GM21825 (cell line): Measurements from ENCODE around the gene NHERF1.
A peak's percentile ranks its signal among the peaks of the same experiment; 100 is the strongest.

Source experiments
- ATAC-seq: cut with Tn5 transposase; IDR thresholded peaks from one replicate; pipeline ENCODE4 v1.9.1; 2021; ENCODE audit warnings: mild to moderate bottlenecking, moderate library complexity; ENCODE audit not compliant: unreplicated experiment

NHERF1 gene

DNA sequence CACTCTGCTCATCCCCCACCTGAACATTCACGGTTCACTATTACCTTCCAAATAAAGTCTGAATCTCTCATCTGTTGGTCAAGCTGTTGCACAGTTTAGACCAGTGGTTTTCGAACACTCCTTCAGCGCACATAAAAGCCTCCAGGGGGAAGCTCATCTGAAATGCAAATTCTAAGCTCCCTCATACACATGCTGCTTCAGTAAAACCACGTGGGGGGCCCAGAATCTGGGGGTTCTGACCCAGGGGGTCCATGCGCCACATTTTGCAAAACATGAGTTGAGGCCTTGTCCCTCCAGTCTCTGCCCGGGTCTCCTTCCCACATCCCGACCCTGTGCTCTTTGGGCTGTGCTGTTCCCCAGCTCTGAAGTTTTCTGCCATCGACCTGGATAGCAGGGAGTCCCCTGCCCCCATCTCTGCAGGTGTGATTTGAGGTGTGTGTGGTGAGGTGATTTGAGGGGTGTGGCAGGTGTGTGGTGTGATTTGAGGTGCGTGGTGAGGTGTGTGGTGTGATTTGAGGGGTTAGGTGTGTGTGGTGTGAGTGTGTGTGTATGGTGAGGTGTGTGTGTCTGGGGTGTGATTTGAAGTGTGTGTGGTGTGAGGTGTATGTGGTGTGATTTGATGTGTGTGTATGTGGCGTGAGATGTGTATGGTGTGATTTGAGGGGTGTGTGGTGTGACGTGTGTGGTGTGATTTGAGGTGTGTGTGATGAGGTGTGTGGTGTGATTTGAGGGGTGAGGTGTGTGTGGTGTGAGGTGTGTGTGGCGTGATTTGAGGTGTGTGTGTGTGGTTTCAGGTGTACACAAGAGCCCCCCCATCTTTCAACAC is 16.2 kb upstream of the NHERF1 start:
- ATAC-seq: no peak

DNA sequence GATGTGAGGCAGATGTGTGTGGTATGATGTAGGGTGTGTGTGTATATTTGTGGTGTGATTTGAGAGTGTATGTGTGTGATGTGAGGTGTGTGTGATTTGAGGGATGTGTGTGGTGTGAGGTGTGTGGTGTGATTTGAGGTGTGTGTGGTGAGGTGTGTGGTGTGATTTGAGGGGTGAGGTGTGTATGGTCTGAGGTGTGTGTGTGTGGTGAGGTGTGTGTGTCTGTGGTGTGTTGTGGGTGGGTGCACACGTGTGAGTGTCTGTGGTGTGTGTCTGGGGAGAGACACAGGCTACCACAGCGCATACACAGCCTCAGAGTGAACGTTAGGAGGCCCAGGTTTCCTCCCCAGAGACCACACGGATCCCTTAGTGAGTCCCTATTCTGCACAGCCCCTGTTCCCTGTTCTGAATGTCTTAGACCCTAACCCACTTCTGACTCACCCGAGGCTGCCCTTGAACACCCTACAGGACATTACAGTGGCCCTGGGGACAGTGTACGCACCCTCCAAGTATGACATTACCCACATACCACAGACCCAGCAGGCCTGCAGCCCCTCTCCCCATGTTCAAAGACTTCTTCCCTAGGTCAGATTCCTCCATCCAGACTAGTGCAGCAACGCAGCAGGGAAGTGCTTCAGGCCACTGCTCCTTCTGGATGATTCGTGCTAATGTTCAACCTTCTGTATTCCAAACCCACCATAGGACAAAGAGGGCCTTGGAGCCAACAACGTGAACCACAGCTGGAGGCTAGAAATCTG is 14.9 kb upstream of the NHERF1 start:
- ATAC-seq: no peak

DNA sequence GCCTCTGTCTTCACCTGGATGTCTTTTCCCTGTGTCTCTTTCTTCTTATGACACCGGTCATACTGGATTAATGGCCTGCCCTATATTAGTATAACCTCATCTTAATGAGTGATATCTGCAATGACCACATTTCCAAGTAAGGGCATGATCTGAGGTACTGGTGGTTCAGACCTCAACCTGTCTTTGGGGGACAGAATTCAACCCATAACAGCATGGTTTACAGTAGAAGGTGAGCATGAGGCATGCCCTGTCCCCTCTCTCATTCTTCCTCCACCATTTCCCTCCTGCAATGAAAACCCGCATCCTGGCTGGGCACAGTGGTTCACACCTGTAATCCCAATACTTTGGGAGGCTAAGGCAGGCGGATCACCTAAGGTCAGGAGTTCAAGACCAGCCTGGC is 14.2 kb upstream of the NHERF1 start:
- ATAC-seq: no peak

DNA sequence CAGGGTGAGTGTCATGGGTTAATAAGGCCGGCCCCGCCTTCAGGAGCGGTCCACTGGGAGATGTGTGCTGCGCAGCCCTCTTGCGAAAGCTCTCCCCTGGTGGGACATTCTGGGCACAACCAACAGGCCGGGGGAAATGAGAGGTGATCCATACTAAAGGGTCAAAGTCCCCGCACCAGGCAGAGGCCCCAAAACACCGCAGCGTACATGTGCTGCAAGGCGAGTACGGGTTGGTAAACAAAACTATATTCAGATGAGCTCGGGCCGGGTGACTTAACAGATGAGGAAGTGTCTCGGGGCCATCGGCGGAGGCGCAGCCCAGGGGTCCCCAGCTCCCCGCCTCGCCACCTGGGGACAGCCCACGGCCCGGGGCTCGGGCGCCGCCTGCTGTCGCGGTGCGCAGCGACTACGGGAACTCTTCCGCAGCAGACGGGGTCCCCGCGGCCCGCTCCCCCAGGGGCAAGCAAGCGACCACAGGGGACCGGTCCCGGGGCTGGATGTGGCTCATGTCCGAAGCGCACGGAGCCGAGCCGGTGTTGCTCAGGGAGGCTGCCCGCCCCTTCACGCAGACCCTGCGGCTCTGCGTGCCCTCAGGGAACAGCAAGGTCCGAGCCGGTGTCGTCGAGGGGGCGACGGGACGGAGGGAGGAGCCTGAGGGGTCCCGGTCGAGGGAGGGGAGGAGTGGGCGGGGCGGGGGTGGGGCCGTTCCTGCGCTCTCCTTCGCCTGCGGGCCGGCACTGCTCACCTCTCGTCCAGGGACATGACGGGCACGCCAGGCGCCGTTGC is 11.7 kb upstream of the NHERF1 start, which contains the start of gene RAB37:
RAB37 (plus strand) TSS at position 744 of the 786 bp plus-strand sequence; CDS start at position 761, 17 bp downstream.
- ATAC-seq: peak; percentile 39

DNA sequence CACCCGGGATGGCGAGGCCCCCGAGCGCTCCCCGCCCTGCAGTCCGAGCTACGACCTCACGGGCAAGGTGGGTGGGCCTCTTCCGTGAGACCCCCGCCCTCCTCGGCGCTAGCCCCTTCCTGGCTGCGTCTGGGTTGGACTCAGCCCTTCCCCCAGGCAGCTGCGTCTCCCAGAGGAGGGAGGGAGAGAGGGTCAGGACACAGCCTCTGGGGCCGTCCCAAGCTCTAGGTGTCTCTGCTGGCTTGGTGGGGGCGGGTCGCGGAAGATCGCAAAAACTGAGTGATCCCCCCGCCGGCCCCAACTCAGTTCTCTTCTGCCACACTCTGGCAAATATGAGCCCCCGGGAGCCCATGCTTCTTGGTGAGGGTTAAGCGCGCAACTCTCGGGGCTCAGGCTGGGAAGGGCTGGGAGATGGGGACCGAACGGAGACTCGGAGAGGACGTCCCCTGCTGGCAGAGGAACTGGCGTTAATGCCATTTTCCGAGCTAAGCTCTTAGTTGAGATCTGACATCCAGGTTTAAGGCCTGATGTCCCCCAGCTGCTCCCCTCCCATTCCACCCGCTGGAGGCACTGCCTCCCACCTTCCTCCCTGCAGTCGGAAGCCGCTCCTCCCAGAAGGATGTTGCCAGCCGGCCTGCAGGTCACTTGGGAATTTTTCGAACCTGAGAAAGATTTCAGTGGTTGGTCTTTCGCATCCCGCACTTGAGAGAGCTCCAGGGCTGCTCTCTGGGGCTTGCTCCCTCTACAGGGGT is 11.0 kb upstream of the NHERF1 start:
- peak; percentile 7 for ATAC-seq

DNA sequence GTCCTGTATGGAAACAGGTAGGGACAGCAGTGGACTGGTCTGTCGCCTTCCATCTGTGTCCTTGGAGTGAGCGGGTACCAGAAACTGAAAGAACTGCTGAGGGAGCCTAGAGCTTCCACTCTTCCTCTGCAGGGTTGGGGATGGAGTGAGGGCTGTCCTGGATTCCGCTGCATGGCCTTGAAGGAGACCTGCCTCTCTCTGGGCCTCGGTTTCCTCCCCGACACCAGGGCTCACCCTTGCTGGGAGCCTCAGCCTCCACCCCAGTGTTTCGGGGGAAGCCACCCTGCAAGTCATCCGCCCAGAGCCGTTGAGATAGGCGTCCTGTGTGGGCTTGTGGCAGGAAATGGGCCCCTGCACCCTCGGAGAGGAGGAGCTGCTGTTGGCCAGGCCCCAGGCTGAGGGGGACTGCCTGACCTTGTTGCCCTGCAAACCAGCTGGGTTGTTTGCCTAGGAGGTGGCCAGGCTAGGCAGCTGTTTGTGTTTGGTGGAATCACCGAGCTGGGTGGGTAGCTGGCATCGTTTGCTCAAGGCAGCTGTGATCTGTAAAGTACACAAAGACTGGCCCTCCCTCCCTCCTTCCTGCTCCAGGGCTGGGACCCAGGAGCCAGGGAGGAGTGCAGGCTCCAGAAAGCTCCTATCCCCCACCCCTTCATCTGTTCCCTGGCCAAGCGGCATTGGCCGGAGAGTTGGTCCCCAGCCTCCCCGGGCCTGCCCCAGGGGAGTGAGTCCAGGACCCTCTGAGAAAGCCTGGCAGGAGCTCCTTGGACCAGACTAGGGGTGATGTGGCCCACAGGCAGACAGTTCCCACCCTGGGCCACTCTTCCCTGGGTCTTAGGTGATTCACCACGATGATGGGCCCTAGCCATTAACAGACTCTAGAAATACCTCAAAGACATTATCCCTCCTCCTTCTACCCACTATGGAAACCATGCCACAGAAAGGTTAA is 10.1 kb upstream of the NHERF1 start:
- ATAC-seq: peak; percentile 48

DNA sequence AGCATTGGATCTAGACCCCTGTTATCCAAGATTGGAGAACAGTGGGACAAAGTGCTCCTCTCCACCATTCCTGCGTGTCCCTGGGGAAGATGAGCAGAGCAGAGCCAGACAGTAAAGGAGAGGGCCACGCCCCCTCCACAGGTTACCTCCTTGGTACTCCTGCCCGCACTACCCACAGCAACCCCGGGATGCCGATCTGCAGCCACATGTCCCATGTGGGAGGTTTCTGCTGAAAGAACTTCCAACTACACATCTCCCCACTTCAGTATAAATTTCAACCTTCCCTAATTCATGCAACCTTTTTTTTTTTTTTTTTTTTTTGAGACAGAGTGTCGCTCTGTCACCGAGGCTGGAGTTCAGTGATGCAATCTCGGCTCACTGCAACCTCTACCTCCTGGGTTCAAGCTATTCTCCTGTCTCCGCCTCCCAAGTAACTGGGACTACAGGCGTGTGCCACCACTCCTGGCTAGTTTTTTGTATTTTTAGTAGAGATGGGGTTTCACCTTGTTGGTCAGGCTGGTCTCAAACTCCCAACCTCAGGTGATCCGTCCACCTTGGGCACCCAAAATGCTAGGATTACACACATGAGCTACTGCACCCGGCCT is 9.1 kb upstream of the NHERF1 start:
- no peak for ATAC-seq

DNA sequence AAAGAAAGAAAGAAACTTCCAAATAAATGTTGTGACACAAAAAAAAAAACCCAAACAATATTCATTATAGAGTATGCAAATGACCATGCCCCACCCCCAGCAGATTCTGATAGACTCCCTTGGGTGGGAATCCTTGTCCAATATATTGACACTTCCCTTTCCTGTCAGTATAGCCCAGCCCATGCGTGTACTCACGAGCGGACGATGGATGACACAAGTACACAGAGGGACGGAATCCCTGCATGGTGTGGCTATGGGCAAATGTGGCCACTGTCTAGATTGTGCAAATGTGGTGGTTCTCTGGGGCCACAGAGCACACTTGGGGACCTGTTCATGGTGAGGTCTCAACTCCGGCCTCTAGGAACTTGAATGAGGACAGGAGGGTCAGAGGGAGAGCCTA is 8.3 kb upstream of the NHERF1 start:
- no peak for ATAC-seq

DNA sequence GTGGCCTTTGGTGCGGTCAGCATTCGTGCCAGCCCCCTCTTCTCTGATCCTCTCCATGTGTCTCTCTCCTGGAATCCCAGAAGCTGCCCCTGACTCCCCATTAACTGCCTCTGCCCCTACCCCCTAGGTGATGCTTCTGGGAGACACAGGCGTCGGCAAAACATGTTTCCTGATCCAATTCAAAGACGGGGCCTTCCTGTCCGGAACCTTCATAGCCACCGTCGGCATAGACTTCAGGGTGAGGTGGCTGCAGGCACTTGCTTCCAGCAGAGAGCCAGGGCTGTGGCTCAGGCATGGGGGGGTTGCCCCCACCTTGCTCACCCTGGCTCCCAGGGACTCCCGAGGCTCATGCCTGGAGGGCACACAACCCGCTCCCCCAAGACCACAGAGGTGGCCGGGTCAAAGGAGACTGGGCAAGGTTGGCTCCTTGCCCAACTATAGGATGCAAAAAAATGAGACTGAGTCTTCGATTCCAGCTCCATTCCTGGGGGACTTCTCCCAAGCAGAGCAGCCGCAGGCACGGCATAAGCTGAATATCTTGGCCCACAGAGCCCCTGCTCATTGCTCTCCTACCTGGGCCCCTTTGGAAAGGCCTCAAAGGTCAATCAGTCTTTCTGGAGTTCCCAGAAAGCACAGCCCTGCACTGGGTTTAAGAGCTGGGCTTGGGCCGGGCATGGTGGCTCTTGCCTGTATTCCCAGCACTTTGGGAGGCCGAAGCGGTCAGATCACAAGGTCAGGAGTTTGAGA is 7.6 kb upstream of the NHERF1 start:
- no peak for ATAC-seq

DNA sequence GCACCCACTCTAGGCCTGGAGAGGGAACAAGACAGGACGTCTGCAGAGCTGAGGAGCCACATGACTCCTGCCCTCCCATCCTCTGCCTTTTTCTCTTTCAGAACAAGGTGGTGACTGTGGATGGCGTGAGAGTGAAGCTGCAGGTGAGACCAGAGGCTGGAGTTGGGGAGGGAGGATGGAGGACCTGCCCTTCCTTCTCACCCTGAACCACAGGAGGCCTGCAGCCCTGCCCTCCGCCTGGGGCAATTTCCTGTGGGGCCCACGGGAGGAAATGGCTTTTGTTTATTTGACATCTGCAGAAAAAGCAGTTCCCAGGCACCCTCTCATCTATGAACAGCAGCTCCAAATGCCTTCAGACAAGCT is 6.3 kb upstream of the NHERF1 start:
- ATAC-seq: no peak

DNA sequence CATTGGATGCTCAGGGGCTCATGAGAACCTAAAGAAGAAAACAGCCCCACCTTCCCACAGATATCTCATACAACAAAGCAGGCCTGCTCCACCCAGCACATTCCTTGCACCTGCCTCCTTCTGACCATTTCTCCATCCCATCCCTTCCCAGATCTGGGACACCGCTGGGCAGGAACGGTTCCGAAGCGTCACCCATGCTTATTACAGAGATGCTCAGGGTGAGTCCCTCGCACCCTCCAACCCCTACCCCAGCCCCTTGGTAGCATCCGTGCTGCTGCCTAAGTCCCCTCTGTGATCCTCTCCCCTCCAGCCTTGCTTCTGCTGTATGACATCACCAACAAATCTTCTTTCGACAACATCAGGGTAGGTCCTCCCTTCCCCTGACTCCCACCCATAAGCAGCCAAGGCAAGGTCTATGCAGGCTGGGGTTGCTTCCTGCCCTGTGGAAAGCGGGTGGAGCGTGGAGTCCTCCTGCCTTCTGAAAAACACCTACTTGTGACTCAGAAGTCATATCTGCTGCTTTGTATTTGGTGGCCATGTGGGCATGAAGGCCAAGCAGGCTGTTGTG is 5.4 kb upstream of the NHERF1 start:
- no peak for ATAC-seq

DNA sequence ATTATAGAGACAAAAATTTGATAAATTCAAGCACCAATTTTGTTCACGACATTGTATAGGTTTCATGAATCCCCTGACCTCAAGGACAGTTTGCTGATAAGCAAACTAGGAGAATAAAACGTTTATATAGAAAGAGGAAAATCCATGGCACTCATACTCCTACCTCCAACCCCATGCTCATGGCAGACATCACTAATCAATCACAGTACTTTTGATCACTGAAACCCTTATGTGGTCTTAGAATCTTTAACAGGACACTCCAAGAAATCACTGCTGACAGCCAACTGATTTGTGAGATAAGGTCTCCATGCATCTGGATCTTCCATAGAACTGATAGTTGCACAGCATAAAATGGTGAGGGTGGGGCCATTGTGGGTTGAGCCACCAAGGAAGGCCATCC is 4.7 kb upstream of the NHERF1 start:
- no peak for ATAC-seq

DNA sequence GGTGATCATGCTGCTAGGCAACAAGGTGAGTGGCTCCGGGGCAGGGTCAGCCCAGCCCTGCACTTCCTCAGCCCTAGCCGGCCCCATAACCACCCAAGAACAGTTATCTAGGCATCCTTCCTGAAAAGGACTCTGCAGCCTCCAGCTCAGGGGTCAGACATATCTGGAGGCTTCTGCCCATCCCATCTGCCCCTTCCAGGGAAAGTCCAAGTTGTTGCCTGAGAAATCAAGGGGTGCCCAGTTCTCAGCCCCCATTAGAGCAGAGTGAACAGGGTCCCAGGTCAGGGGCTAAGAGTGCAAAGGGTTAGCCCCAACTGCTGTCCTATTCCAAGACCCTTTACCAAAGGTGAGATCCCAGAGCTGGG is 4.1 kb upstream of the NHERF1 start:
- no peak for ATAC-seq

DNA sequence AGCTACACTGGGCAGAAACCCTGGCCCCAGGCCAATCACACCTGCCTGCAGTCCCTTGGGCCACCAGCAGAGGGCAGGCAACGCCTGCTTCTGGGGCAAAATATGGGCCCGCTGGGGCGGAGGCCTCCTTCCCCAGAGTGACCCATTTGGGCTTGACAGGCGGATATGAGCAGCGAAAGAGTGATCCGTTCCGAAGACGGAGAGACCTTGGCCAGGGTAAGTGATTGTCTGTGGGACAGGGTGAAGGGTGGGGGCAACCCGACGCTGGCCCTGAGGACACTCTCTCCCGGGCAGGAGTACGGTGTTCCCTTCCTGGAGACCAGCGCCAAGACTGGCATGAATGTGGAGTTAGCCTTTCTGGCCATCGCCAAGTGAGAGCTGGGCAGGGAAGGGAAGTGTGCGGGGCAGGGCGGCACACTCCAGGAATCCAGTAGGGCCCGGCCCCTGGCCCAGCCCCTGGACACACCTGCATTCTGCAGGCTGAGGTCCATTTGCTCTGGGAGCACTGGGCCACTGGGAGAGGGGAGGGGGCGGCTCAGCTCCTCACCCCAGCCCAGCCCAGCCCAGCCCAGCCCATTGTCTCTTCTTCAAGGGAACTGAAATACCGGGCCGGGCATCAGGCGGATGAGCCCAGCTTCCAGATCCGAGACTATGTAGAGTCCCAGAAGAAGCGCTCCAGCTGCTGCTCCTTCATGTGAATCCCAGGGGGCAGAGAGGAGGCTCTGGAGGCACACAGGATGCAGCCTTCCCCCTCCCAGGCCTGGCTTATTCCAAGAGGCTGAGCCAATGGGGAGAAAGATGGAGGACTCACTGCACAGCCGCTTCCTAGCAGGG is 3.5 kb upstream of the NHERF1 start:
- ATAC-seq: no peak

DNA sequence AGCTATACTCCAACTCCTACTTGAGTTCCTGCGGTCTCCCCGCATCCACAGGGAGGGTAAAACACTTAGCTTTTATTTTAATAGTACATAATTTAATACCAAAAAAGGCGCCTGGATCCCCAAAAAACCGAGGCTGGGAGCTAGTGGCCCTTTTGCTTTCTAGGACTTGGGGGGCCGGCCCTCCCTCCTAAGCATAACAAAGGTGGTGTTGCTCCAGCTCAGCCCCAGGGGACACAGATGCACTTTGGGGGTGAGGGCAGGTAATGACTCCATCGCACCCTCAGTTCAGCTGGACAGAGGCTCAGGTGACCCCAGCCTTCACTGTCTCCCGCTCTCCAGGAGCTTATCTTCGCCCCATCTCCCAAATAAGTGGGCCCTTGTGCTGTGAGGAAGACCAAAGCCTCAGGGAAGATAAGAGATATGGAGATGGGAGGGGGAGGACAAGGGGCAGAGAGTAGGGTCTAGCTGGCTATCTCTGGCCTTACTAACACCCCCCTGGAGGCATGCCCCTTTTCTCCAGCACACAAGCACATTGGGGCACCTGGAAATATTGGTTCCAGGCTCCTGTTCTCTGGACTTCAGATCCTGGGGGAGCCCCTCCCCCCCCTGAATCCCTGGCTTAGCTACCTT is 2.8 kb upstream of the NHERF1 start:
- no peak for ATAC-seq

DNA sequence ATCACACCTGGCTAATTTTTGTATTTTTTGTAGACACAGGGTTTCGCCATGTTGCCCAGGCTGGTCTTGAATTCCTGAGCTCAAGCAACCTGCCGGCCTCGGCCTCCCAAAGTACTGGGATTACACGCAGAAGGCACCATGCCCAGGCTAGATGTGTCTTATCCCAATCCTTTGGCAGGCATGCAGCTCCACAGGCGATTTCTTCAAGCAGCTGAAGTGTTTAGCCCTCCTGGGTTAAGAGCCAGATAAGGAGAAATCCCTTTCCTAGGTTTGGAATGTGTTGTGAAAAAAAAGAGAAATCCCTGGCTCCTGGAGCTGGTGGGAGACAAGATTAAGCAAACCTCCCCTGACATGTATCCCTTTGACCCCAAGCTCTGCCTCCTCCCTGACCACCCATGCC is 2.1 kb upstream of the NHERF1 start:
- ATAC-seq: no peak

DNA sequence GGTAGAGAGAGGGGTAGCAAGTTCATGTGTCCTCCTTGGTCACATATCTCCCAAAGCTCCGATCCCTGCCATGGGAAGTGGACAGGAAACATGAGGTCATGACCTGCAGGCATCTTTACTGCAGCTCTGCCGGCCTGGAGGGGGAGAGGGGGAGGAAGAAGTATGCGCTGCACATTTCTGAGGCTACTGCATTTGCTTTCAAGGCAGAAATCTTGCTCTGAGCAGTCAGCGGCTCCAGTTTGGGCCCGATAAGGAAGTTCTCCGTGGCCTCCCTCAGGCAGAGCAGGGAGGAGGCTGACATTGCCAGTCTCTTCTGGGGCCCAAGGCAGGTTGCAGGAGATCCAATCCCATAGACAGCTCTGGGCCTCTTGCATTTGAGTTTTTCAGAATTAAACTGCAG is 1.5 kb upstream of the NHERF1 start:
- no peak for ATAC-seq
